ENCODE data around the gene RAB1A.

Gene RAB1A

DNA sequence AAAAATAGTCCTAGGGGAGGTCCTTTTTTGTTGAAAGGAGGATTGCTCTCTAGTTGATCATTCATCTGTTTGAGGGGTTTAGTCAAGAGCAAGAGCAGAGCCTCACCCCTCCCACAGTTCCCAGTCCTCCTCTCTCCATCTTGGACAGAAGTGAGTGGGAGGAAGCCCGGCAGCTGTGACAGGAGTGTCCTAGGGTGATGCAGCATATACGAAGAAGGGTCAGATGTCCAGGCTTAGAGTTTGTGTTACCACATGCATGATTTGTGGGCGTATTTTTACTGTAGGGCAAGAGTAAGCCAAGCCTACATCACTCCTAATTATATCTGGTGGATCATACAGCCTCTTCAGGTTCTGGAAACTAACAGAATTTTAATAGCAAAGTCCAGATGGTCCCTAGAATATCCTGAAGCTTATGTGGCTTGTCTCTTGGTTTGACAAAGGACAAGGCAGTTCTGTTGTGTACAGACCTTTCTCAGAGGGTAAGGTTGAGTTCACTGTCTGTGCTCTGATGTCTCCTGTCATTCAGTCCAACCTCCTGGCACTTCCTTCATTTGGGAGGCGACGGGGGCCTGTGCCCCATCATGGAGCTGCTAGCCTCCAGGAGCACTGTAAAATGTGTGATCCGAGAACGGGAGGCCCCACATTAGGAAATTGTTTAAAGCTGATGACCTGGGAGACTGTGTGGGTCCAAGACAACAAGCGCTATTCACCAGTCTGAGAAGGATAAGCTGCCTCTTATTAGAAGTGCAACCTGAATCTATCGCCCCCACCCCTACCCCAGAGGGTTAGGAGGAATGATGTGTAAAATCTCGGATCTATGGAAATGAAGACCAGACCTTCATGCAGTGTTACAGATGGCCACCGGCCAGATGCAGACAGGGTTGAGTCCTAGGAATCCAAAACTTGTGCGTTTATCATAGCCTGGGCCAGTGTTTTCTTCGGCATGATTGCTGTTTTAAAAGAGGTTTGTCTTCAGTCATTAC, 66.8 kb downstream of the RAB1A start:
- in situ Hi-C loops (cut with HindIII; ENCODE audit: low sequenced_read_pairs), result no loop called here

DNA sequence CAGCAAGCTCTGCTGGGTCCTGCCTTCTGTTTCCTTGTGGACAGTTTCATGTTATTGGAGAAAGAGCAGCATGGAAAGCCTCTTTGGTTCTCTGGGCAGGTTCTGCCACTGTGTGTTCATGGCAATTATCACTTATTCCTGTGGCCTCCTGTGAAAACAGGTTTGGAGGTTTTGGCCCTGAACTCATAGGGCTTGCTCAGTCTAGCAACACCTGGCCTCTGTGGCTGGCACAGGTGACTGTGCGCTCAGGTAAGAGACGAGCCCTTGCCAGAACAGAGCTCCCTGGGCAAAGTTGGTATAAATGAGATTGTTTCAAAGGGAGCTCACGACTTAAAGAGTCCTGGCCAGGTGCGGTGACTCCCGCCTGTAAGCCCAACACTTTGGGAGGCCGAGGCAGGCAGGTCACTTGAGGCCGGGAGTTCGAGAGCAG, 68.0 kb downstream of the RAB1A start:
- in situ Hi-C loops (cut with HindIII; ENCODE audit: low sequenced_read_pairs), result no loop called here

- in situ Hi-C loops (cut with HindIII; ENCODE audit: low sequenced_read_pairs), result no loop called here
These were observed 68.6 kb downstream of the RAB1A start for GRCh38 chr2:65061146-65061909.

GRCh38 chr2:65059071-65059470, 70.8 kb downstream of the RAB1A start:
- in situ Hi-C loops (cut with HindIII; ENCODE audit: low sequenced_read_pairs), result no loop called here

GRCh38 chr2:65057391-65058052, 72.4 kb downstream of the RAB1A start:
- in situ Hi-C loops (cut with HindIII; ENCODE audit: low sequenced_read_pairs), result no loop called here

DNA sequence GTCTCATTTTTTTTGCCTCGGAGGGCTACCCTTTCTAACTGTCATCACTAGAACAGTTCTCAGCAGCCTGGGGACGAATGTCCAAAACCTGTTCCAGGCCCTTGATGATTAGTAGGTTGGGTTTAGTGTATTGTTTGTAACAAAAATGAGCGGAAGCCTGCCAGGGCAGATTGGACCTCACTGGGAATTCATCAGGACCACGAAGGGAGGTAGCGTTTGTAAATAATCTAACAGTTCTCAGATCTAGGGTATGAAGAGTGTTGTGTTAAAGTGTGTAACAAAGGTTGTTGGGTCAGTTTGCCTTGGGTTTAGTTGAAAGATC, 72.9 kb downstream of the RAB1A start:
- in situ Hi-C loops (cut with HindIII; ENCODE audit: low sequenced_read_pairs), result no loop called here

DNA sequence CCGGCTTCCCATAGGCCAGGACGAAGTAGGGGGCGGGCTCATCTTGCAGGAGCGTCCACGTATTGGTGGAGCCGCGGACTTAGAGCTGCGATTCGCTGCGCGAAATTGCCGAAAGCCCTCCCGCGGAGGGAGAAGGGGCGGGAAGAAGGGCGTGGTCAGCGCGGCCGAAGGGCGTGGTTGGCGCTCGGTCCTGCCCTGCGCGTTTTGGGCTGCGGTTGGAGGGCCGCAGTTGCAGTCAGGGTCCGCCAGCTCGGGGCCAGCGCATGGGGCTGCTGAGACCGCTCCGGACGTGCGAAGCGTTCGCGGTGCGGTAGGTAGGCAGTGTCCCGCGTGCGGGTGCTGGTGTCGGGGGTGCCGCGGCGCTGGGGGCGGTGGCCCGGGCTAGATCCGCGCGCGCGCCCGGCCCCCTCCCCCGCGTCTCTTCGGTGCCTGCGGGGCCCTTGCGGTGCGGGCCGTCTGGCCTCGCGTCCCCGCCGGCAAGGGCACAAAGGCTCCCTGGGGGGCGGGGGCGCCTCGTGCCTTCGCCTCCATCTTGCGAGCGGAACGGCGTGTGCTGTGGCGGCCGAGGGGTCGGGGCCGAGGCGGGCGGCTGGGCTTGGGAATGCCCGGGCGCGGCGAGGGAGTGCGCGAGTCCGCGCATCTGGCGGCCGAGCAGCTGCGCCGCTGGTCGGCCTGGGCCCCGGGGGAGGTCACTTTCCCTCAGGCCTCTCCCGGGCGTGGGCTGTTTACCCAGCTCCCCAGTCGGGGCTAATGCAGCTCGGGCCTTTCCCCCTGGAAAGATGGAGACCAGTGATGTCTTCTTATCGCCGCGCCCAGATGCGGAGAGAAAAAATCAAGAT, 73.5 kb downstream of the RAB1A start, which contains the start of gene CEP68:
TSS of gene CEP68 (plus strand) at position 202 of the 839 bp plus-strand sequence. CDS start 13,029 bp downstream, outside the sequence.
- in situ Hi-C loops (cut with HindIII; ENCODE audit: low sequenced_read_pairs), result no loop called here

DNA sequence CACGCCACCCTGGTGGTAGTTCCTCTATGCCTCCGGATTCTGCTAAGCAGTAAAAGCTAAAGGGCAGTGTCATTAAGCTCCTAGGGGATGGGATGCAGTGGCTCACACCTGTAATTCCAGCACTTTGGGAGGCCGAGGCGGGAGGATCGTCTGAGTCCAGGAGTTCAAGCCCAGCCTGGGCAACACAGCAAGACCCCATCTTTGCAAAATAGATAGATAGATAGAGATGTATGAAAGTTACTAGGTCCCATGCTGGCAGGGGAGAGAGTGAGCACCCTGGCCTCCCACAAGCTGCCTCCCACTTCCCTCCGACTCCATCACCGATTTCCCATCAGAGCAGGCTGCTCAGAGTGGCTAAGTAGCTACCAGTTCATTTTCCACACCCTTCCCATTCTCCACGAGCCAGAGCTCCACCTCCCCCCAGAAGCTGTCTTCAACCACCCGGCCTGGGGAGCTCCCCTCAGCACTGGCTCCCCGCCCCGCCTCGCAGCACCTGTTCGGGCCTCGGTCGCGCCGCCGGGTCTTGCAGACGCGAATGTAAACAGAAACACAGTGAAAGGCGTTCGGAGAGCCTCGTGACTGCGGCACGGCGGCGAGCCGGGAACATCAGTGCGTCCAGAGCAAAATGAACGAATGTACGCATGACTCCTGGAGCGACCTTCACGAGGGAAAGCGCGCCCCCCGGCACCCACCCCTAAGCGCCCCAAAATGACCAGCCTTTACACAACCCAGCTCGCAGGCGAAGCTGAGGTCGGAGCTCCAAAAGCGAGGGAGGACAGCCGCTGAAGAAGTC, 74.3 kb downstream of the RAB1A start:
- in situ Hi-C loops (cut with HindIII; ENCODE audit: low sequenced_read_pairs), result no loop called here

DNA sequence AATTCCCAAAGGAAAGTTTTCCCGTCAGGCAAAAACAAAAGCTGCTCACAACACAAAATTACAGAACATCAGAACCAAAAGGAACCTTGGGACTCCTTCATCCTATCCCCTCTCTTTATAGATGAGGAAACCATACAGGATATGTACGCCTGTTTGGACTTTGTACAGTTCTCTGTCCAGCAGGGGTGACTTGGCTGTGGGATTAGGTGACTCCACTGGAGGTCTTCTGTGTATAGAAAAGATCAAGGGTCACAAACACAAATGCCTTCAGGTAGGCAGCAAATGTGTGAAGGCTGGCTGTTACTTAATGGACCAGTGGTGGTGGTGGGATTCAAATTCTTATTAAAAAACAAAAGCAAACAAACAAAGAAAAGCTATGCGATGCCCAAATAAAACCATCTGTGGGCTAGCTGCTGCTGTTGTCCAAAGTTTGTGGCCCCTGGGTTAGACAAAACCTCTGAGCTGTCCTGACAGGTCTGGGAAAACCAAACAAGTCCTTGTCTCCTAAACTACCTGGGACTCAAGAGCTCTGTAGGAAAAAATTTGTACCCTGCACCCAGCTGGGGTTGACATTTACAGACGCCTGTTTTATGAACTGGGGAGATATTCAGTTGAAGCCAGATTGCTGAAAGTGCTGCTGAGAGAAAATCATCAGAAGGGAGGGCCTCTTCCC, 75.0 kb downstream of the RAB1A start:
- in situ Hi-C loops (cut with HindIII; ENCODE audit: low sequenced_read_pairs), result no loop called here

DNA sequence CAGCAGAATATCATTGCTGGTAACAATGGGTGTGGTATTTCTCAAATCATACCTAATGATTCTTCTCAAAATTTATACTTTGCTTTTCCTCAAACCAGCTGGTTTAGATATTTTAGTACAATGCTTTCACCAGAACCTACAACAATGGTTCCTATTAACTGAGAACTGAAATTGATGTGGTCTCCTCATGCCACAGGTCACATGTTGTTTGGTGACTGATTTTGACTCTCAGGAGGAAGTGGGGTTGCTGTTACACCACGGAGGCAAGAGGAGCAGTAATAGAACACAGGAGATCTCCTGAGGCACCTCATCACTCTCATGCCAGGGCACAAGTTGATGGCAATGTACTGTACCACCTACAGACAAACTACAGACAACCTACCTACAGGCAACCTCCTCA, 76.7 kb downstream of the RAB1A start:
- in situ Hi-C loops (cut with HindIII; ENCODE audit: low sequenced_read_pairs), result no loop called here

GRCh38 chr2:65050931-65051330, 79.0 kb downstream of the RAB1A start:
- in situ Hi-C loops (cut with HindIII; ENCODE audit: low sequenced_read_pairs), result no loop called here

DNA sequence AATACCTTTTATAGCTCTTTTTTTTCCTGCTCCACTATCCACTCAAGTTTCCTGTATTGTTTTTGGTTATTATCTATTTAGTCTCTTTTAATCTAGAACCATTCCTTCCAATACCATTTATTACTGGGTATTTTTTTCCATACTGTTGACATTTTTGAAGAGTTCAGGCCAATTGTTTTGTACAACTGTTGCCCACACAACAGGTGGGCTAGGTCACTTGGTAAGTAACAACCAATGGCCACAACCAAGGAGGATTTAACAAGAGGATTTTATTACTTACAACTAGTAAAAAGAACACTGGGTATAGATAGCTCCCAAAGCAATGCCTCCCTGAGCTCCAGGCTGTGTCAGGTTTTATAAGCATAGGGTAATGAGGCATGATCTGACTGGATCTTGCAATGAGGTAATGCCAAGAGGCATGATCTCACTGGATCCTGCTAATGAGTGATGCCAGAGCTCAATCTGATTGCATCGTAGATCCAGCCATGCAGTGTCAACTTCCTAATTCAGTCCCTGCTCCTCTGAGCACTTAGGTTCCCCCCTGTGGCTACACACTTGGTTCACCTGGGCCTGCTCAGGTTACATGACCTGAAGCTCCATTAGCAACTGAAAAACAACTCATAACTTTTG, 80.8 kb downstream of the RAB1A start:
- in situ Hi-C loops (cut with HindIII; ENCODE audit: low sequenced_read_pairs), result no loop called here

- in situ Hi-C loops (cut with HindIII; ENCODE audit: low sequenced_read_pairs), result no loop called here
These were observed 83.1 kb downstream of the RAB1A start for GRCh38 chr2:65046633-65047407.

GRCh38 chr2:65045651-65046050, 84.3 kb downstream of the RAB1A start:
- in situ Hi-C loops (cut with HindIII; ENCODE audit: low sequenced_read_pairs), result no loop called here

- in situ Hi-C loops (cut with HindIII; ENCODE audit: low sequenced_read_pairs), result no loop called here
These were observed 85.7 kb downstream of the RAB1A start for GRCh38 chr2:65044097-65044735.

DNA sequence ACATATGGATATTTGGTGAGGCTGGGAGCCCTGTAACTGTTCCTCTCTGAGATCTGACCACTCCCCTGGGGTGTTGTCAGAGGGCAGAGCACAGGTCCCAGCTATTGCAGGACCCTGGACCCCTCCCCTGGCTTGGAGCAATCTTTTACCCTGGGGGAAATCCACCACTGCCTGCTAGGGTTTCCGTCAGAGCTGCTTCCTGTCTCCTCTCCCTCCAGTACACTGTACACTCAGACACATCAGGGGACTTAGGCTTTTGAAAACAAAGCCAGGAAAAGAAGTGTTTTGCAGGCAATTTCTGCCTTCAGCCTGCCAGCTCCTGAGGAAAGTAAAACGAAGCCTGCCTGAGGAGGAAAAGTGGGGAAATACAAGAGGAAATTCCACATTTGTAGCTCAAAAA, 86.9 kb downstream of the RAB1A start:
- in situ Hi-C loops (cut with HindIII; ENCODE audit: low sequenced_read_pairs), result no loop called here

Measured in DLD1 (cell line).